Astrocyte of the cerebellum (primary cell): ENCODE data around the gene INTS2.
A peak's percentile ranks its signal among the peaks of the same experiment; 100 is the strongest.
"Not testable (repeated sequence)": the region's sequence is repeated elsewhere in the genome, so short reads cannot be mapped to it uniquely, and the experiment has no call there.

Experiments used
- DNase-seq: peaks from one replicate; pipeline ENCODE4 v3.0.0-alpha.2; 2011; ENCODE audit warnings: low read depth
- H3K4me3 ChIP-seq: 2 replicates; pipeline ENCODE4 v1.5.1; 2011; ENCODE audit warnings: mild to moderate bottlenecking, low read depth, low read length, moderate library complexity
- in situ Hi-C: cut with HindIII; loops from 2 replicates; pipeline ENCODE4 v1.10.0; 2017; ENCODE audit warnings: low sequenced_read_pairs
- TF ChIP-seq, protein P1 (sequence below): IDR thresholded peaks from 2 replicates; pipeline ENCODE4 v1.5.1; 2012; ENCODE audit warnings: low read length, low read depth, moderate library complexity, mild to moderate bottlenecking; ENCODE audit errors: missing control alignments

Gene INTS2

GRCh38 chr17:61928101-61928436, 287 bp upstream of the INTS2 start:
- no peak for DNase-seq
- TF ChIP-seq, protein P1, sequence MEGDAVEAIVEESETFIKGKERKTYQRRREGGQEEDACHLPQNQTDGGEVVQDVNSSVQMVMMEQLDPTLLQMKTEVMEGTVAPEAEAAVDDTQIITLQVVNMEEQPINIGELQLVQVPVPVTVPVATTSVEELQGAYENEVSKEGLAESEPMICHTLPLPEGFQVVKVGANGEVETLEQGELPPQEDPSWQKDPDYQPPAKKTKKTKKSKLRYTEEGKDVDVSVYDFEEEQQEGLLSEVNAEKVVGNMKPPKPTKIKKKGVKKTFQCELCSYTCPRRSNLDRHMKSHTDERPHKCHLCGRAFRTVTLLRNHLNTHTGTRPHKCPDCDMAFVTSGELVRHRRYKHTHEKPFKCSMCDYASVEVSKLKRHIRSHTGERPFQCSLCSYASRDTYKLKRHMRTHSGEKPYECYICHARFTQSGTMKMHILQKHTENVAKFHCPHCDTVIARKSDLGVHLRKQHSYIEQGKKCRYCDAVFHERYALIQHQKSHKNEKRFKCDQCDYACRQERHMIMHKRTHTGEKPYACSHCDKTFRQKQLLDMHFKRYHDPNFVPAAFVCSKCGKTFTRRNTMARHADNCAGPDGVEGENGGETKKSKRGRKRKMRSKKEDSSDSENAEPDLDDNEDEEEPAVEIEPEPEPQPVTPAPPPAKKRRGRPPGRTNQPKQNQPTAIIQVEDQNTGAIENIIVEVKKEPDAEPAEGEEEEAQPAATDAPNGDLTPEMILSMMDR: no peak
- in situ Hi-C loops: no loop called here
- peak overlapping the region; percentile 81 for H3K4me3 ChIP-seq

- TF ChIP-seq, protein P1: no peak
- DNase-seq: no peak
- in situ Hi-C loops: no loop called here
- peak overlapping the region; percentile 81 for H3K4me3 ChIP-seq
These were observed 965 bp downstream of the INTS2 start for GRCh38 chr17:61926826-61927207.

DNA sequence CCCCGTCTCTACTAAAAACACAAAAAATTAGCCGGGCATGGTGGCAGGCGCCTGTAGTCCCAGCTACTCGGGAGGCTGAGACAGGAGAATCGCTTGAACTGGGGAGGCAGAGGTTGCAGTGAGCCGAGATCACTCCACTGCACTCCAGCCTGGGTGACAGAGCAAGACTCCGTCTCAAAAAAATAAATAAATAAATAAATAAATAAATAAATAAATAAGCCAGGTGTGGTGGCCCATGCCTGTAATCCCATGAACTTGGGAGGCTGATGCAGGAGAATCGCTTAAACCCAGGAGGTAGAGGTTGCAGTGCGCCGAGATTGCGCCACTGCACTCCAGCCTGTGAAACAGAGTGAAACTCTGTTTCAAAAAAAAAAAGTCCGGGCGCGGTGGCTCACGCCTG, 12.6 kb downstream of the INTS2 start:
- DNase-seq, H3K4me3 ChIP-seq, in situ Hi-C loops: not testable (repeated sequence)

DNA sequence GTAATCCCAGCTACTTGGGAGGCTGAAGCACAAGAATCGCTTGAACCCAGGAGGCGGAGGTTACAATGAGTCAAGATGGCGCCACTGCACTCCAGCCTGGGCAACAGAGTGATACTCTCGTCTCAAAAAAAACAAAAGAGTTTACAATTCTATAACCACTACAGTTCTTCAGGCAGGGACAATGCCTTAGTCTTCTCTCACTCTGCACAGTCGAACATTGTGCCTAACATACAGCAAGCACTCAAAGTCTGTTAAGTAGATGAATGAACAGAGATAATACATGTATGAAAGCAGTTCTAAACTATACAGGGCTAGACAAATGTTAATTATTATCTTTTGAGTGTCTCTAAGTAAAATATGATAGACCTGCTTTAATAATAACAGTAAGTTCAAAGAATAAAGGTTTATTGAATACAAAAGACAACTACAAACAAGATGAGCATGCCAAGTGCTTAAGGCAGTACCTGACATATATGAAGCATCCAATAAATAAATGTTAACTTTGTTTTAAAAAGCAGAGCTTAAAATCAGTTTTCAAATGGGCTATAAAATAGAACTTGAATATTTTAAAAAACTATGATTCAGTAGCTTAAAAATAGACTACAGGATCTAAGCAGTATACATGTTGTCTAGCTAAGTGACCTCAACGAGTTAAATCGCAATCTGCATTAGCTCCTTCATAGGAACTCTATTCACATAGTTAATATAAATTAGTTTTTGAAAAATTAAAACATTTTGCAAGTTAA, 19.3 kb downstream of the INTS2 start:
- TF ChIP-seq, protein P1: no peak
- in situ Hi-C loops: no loop called here
- DNase-seq: no peak
- H3K4me3 ChIP-seq: no peak overlapping the region

- TF ChIP-seq, protein P1: no peak
- in situ Hi-C loops: no loop called here
- no peak for DNase-seq
- H3K4me3 ChIP-seq: no peak overlapping the region
These were observed 20.4 kb downstream of the INTS2 start for GRCh38 chr17:61907361-61907760.

GRCh38 chr17:61904094-61904710, 23.6 kb downstream of the INTS2 start:
- DNase-seq: no peak
- TF ChIP-seq, protein P1: no peak
- no peak overlapping the region for H3K4me3 ChIP-seq
- in situ Hi-C loops: no loop called here

DNA sequence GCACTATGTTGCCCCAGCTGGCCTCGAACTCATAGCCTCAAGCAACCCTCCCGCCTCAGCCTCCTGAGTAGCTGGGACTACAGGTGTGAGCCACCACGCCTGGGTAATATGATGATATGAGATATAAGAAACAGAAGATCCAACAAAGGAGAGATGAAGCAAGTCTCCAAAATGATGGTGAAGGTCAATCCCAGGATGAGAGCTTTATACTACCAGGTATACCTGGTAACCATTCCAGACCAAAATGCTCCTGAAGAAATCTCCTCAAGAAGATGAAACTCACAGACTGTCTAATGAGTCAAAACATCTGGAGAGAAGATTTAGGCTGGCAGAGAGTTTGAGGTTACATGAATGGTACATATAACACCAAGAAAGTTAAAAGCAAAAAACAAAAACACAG, 24.5 kb downstream of the INTS2 start:
- TF ChIP-seq, protein P1: no peak
- H3K4me3 ChIP-seq: no peak overlapping the region
- no peak for DNase-seq
- in situ Hi-C loops: no loop called here
